ENCODE measurements around the gene ZNF804B.

ZNF804B gene

DNA sequence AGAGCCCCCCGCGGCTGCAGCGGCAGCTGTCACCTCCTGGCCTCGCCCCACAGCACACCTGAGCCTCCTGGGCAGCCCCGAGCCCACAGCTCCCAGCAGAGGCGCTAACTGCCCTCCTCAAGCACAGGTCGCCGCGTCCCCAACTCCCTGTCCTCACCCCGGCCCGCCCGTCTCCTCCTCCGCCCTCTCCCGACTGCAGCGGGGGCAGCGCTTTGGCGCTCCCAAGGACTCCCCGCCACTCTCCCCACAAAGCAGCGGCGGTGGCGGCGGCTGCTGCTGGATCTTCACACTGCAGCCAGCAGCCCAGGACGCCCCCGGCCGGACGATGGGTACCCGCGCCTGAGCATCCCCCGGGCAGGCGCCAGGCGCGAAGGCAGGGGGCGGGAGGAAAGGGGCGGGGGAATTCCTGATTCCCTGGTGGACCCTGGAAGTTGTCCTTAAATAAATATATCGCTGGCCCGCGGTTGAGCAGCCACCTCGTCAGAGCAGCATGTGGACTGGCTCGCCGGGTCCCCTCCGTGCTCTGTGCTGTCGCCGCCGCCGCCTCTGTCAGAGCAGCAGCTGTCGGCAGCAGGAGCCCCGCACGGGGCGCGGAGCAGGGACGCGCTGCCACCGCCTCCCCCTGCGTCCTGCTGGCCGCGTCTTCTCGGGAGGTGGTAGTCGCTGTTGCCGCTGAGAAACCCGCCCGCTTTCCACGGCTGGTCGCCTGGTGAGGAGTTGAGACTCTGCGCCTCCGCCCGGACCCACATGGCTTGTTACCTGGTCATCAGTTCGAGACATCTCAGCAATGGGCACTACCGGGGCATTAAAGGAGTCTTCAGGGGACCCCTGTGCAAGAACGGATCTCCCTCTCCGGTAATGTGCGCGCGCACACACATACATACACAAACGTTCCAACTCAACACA lies at the start of gene ZNF804B:
TSS of gene ZNF804B (plus strand) at position 471 of the 906 bp plus-strand sequence. CDS start at position 748, 277 bp downstream.
- no peak for DNase-seq

DNA sequence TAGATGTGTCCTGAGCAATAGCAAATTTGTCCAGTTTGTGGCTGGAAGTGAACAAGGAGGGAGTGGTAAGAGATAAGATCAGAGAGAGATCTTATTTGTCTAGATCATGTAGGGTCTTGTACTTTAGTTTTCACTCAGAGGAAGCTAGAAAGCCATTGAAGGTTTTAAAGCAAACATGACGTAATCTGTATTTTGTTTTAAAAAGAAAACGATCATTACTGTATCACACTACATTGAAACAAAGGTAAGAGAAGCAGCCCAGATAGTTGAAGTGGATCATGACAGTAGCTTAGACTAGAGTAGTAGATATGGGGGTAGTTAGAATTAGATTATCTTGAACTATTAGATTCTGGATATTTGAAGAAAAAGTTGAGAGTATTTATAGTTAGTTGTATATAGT lies 23.6 kb upstream of the ZNF804B start:
- no peak for DNase-seq

DNA sequence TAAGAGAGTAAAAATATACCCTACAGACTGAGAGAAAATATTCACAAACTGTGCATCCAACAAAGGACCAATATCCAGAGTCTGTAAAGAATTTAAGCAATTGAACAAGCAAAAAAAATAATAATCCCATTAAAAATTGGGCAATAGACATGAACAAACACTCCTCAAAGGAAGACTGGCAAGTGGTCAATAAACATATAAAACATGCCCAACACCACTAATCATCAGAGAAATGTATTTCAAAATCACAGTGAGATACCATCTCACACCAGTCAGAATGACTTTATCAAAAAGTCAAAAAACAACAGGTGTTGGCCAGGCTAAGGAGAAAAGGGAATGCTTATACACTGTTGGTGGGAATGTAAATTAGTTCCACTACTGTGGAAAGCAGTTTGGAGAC lies 21.9 kb upstream of the ZNF804B start:
- DNase-seq, result no peak

DNA sequence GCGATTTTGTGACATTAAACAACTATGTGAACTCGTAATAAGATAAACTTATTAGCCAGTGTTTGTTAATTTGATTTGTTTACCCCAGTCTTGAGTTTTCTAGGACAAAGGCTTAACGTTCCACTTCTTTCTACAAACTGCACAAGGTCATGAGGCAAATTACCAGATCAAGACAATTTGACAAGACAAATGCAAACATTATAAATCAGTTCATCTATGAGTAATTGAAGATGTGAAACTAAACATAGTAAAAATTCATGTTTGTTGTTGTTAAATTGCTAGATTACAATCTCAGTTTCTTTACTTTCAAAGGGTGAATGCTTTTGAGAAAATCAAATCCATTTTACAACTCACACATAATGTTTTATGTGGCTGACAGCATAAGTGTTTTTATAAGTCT lies 13.4 kb upstream of the ZNF804B start:
- no peak for DNase-seq

DNA sequence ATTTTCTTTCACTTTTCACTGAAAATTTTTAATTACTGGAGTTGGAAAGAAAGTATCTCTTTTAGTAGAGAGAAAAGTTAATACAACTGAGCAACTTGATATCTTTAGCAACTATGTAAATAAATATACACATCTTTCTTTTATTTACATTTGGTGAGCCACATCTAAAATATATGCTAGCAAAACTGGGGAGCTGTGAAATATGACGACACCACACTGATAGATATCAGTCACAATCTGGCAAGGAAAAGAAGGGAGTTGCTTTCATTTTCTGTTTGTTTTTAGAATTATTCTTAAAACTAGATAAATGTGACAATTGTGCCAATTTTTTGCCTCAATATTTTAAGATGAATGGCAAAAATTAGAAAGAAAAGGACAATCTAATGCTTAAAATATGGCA lies 2.7 kb upstream of the ZNF804B start:
- no peak for DNase-seq

DNA sequence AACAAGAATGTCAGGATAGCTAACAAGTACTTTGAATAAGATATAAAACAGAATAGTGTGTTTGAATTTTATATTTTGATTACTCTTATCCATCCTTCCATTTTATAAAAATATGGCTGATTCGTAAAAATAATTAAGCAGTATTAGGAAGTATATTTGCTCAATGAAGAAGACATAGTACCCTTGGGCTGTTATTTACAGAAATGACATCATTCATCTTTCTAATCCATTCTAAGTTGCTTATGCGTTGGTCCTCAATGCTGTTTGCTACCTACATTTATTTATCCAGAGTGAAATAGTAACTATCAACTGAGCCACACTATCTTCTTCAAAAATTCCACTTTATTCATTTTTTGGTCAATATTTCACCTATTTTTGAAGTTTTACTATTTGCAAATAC lies 2.1 kb upstream of the ZNF804B start:
- no peak for DNase-seq

DNA sequence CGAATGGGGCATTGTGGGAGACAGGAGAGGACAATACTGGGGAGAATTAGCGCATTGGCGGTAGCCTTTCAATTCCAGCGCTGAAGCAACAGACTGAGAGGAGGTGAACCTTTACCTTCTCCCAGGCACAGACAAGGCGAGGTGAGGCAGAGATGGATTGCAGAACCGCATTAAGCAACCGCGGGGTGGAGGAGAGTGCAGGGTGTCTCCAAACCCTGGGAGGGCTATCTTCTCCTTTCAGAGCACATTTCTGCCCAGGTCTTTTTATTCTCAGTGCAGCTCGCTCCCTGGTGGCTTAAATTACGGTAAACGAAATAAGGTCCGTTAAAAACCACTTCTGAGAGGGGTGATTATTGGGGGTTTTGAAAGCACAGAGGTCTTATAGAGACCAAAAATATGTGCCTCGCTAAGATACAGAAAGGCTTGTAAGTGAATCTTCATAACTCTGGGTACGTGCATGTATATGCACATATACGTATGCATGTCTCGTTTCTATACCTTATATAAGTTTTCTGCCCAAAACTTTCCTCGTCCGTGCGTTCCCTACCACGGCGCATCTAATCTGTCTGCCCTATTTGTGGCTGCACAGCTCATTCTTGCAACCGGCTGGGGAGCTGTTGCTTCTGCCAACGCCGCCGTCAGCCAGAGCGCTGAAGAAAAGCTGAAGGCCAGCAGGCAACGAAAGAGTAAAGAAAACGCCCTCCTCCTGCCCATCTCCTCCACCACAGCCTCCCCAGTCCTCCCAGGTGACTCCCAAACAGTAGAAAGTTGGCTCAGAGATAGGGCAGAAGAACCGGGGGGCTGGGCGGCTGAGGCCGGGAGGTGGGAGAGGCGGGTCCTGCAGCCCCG lies 895 bp upstream of the ZNF804B start:
- no peak for DNase-seq

DNA sequence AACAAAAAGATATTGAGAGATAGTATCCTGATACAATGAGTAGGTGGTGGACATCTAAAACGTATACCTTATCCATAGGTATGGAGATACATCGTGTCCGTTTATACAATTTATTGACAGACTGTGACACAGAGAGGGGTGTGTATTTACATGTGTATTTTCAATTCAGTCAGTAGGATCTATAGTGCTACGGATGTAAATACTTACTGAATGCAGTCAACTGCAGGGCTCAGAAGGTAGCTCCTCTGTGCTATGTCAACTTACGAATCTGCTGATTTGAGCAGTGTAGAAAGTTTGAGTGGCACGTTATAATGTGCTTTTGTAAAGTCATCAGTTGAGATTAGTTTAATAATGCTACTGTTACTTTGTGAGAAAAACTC lies 626 bp downstream of the ZNF804B start:
- no peak for DNase-seq

DNA sequence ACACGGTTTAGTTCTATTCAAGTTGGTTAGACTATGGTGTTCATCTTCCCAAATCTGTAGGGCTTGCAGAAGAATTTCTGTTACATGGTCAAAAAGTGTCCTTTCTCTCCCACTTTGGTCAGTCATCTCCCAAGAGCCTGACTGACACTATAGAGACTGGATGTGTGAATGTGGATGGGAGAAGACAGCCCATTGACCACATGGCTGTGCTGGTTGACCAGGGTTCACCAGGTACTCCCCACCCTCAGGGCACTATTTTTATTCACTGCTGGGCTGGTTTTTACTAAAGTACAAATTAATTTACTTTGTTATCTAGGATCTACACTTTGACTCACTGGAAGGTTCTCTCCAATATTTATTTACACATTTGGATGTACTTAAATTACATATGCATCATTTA lies 2.3 kb downstream of the ZNF804B start:
- no peak for DNase-seq

DNA sequence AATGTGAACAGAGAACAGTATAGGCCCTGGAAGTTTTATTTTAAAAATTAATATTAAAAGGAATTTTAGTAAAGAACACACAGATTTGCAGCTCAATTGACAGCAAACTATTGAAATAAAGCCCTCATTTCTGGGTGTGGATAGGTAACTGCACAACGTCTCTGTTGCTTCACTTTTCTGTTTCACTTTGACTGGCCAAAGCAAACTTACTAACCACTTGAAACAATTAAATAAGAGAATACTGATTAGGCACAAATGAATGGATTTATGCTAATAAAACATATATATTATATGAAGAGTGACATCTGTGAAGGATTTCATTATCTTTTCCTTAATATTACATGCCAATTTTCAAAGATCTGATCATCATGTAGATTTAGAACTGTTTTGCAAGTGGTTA lies 11.9 kb downstream of the ZNF804B start:
- DNase-seq, result no peak

DNA sequence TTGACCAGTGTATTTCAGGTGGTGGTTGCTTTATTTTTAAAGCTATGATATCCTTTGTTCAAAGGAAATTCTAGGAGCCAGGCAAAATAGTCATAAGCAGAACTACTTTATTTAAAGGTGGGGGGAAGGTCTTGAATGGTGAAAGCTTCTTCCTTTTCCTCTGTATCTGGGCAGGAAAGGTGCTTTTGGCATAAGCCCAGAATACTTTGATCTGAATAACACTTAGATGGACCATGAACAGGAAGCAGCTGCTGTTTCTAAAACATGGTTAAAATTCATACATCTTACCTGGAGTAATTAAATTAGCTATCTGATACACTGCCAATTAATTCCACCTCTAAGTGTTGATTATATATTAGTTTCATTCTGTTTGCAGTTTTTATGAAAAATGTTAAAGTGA lies 13.3 kb downstream of the ZNF804B start:
- DNase-seq, result no peak

DNA sequence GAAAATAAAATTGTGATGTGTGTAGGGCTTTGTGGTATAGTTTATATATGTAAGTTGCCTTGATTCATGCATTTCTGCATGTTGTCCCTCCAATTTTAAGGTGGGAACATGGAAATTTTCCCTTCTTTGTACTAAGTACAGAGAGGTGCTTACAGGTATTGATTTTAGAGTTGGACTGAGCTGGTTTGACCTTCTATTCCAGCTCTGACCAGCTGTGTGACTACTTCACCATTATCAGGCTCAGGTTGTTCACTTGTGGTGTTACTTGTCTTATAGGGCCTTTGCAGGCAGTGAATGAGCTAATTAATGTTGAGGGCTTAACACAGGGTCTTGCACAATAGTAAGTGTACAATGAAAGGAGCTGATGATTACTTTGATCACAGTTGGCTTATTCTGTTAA lies 16.3 kb downstream of the ZNF804B start:
- no peak for DNase-seq

DNA sequence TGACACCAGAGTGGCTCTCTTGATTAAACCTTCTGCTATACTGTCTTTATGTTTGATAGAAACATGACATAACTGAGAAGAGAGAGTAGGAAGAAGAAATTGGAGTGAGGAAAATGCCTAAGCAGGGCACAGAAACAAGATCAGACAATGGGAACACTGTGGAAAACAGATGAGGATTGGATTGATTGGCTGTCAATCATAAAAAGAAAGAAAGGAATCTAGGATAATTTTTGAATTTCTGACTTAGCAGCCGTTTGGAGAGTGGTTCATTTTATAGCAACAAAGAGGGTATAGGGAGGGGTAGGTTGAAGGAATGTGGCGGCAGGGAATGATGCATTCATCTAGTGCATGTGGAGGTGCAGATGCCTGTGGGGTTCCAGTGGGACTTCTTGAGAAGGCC lies 28.3 kb downstream of the ZNF804B start:
- no peak for DNase-seq

DNA sequence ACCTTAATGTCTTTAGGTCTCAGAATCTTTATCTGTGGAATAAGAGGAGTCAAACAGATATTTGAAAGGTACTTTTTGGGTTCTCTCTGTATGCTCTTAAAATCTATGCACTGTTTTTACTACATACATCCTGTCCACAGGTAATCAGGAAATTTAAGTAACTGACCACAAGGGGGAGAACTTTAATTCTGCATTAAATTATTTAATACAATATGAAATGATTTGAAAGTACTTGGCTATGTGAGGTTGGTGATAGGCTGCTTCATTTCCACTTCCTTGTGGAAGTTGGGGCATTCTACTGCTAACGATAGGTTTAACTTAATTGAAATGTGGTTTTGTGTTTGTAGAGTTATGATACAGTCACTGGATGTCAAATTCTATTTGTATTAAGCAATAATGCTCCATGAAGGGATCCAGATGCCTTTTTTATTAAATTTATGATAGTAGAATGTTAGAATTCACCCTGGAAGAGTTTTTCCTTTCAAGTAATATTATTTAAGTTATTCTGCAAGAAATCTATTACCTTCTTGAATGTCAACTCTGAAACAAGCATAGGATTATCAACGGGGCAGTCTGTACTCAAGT lies 30.1 kb downstream of the ZNF804B start:
- DNase-seq, result no peak

DNA sequence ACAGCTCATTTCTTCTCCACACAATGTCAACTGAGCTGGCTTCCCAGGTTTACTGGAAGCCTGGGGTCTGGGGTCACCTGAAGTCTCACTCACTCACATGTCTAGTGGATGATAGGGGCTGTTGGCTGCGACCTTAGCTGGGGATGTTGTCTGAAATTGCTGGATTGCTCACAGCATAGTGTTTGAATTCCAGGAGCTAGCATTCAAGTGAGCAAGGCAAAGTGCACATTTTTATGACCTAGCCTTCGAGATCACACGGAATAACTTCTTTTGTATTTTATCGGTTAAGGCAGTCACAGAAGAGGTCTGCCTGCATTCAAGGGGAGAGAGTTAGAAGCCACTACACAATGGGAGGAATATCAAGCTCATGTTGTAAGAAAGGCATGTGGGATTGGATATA lies 32.4 kb downstream of the ZNF804B start:
- DNase-seq, result no peak

DNA sequence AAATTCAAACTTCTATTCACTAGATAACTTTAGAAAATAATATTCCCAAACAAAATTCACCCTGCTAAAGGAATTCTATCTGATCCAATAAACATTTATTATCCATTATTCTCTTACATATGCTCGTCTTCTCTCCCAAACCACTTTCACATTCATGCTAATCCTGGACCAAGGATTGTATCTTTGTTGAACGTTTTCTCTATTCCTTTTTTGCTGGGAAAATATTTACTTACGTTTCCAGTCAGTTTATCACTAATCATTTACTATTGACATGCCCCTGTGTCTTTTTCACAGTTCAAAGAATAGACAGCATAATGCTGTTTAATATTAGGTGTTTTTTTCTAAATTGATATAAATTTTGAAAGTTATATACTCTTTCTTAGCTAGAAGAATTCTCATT lies 32.9 kb downstream of the ZNF804B start:
- no peak for DNase-seq

DNA sequence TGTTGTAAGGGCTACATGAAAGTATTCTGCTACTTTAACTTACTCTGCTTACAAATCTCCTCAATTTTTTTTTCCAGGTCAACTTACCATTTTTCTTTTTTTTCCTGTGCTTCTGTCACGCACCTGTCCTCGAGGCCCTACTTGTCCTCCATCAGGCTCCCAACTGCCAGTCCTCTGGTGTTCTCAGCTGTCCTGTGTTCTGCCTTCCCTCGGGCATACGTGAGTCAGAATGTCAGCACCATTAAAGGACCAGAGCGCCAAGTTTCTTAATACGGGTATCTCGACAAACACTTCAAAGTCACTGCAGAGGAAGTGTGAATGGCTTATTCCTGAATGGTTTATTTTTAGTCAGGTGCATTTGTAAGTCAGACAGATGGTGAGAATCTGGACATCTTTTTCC lies 36.1 kb downstream of the ZNF804B start, which contains the start of gene TEX47:
TSS of gene TEX47 (minus strand) at position 185 of the 400 bp plus-strand sequence. CDS start 795 bp downstream, outside the sequence.
- no peak for DNase-seq

DNA sequence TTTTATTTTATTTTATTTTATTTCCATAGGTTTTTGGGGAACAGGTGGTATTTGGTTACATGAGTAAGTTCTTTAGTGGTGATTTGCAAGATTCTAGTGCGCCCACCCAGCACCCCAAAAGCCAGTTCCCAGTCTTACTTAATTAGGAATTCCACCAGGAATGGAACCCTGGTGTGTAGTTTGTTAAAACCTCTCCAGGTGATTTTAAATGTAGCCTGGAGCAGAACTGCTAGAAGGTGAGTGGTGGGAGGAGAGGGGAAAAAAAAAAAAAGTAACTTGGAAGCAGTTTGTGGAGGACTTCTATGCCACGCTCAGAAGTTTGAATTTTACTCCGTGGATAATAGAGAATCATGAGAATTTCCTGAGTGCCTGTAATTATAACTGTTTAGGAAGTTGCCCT lies 41.5 kb downstream of the ZNF804B start:
- DNase-seq, result no peak

DNA sequence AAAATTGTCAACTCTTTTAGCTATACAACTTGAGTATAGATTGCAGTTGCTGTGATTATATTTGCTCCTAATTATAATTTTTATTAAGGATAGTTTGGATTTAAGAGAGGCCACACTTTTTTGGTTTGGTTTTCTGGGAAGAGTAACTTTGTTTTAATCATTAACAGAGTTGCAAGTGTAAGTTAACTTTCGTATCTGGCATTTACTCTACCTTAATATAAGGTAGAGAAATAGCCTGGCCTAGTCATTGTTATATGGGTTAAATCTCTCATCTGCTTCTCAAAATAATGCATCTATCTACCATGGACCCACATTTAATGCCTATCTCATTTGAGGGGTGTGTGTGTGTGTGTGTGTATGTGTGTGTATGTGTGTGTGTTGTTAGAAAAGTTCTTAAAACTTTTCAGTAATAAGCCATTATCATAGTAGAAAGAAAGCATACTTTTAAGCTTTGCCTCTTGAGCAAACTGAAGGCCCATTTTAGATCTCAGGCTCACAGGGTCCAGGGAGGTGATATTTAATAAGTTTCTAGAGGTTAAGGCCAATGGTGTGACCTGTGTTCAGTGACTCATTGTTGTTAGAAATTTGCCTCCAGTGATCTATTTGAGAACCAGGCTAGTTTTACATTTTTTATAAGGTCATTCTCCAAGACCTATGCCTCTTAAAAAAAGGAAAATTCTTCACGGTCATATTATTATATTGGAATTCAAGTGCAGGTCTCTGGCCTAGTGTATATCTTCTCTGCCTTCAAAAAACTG lies 47.0 kb downstream of the ZNF804B start:
- DNase-seq, result no peak

DNA sequence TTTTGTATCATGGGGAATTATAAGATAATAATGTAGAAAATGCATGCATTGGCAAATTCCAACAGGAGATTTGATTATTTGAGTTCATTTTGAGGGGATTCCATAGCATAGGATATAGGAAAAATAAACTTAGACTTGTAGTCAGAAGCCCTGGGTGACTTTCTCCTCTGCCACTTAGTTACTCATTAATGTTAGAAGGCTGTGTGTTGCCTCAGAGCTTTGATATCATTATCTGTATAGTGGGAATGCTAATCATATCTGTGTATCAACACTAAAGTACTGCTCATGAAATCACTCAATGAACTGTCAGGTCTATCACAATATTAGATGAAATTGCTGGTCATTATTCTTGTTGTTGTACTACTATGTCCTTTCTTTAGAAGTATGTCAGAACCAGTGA lies 59.1 kb downstream of the ZNF804B start:
- no peak for DNase-seq

DNA sequence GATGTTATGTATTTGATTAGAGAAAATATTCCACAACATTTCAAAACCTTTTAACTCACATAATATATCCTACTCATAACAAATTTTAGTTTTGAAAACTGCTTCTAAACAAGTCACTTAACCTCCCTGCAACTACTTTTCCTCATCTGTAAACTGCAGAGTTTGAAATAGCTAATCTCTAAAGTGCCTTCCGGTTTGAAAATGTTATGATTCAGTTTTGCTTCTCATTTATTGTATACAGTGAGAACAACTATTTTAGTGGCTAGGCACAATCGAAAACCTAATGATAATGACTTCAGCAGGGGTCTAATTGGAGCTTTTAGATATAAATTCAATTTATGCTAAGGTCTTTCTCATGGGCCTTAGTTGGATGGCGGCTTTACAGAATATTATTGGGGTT lies 66.7 kb downstream of the ZNF804B start:
- no peak for DNase-seq

DNA sequence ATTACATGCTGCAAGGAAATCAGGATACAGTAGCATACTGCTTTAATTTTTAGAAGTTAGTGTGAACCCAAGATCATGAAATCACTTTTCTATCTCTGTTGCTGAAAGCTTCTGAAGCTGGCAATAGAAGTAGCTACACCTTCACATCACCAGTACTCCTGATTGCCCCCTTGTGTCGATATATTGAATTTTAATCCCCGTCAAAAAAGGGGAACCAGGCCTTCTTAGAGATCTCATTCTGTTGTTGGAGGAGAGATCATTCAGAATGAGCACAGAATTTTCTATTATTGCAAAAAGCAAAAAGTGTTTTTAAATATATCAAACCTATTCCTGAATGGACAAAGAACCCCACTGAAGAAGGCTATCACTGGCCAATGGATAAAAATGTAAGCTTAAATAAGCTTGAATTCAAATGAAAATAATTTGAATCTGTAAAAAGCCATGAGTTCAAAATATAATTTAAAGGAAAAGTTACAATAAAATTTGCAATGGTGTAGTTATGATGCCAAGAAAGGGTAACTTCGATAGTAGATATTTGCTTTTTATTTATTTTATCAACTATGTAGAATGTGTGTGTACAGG lies 75.7 kb downstream of the ZNF804B start:
- DNase-seq, result no peak

Data from NCI-H446 treated with DMSO at 0.1 percent for 48 hours (cell line).